Stimulated activated CD4-positive, alpha-beta T cell treated with anti-CD3 and anti-CD28 coated beads, Interleukin-4, amount 100 ng/mL, for 48 hours (primary cell): ENCODE measurements around the gene DIS3L2.
"Not testable (repeated sequence)": the region's sequence is repeated elsewhere in the genome, so short reads cannot be mapped to it uniquely, and the experiment has no call there.

Source experiments
- DNase-seq, 2 donors: peaks; one replicate each; pipeline ENCODE4 v3.0.0-alpha.2; 2020; ENCODE audit warnings: low read depth in 2 of 2

Gene DIS3L2

DNA sequence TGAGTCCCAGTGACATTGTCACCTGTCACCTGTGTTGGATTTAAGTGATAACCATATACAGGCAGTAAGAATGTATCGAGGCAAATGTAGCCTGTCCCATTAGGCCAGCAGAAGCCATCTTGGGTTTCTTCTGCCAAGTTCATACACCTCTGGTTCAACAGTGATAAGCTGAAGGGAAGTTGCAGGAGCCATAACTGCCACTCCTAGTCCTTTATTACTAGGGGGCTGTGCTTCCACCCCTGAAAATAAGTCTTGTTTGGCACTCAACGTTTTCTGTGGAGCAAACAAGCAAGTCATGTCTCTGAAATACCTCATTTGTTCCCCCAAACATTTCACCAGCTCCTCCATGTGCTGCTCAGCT, 358.9 kb downstream of the DIS3L2 start:
- no peak for DNase-seq

DNA sequence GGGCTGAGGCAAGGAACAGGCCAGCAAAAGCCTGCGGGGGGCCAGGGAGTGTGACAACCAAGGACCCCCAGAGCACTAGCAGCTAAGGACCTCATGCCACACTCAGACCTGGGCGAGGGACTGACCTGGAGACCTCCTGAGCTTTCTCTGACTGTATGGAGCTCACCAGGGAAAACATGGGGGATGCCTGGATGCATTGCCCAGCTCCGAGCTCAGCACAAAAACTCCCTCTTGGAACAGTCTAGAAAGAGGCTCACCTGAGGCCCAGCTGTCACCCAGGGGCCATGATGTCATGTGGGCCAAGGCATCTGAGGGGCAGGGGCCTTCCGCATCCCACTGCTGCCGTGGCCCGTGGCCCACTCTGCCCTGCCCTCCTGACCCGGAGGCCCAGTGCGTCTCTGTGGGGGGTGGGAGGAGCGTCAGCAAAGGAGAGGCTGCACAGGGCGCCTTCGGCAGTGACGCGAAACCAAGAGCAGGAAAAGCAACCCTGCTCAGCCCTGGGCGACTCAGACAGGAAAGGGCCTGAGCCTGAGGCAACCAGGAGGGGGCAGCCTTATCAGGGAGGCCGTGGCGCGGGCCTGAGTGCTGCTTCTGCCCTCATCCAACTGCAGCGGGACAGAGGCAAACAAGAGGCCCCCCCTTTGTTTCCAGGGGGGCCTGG, 359.8 kb downstream of the DIS3L2 start:
- peak; percentile 59 to 60 for DNase-seq

- no peak for DNase-seq
Measured at GRCh38 chr2:232321817-232322559, 360.5 kb downstream of the DIS3L2 start.

DNA sequence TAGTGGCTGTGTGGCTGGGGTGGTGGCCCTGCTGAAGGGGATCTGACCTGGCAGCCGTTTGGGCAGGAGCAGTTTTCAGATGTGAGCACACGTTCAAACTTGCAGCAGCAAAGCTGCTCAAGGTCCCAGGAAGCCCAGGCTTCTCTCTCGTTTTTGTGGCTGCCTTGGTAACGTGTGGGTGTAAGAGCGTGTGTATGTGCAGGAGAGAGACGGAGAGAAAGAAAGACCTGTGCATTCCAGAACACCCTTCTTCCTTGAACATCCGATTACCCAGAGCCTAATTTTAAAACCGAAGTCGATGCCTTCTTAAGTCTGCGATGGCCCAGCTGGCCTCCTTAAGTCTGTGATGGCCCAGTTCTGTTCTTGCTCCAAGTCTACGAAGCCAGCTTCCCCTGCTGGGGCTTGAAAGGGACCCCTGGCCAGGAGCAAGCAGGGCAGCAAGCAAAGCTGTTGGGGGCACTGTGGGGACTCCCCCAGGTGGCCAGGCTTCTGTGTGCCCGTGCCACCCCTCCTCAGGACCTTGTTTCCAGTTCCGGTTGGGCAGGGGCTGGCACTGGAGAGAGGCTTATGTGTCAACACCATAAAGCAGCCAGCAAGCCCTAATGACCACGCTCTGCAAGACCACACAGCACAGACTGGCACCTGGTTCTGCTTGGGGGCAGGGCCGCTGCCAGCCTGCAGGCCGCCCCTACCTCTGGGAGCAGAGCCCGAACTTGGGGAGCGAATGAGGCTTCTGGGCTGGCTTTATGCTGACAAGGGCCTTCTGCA, 361.2 kb downstream of the DIS3L2 start:
- DNase-seq: no peak

GRCh38 chr2:232323328-232323650, 361.8 kb downstream of the DIS3L2 start:
- DNase-seq: no peak

GRCh38 chr2:232323967-232324366, 362.5 kb downstream of the DIS3L2 start:
- DNase-seq: not testable (repeated sequence)

- DNase-seq: no peak
Measured at GRCh38 chr2:232324778-232325177, 363.3 kb downstream of the DIS3L2 start.

DNA sequence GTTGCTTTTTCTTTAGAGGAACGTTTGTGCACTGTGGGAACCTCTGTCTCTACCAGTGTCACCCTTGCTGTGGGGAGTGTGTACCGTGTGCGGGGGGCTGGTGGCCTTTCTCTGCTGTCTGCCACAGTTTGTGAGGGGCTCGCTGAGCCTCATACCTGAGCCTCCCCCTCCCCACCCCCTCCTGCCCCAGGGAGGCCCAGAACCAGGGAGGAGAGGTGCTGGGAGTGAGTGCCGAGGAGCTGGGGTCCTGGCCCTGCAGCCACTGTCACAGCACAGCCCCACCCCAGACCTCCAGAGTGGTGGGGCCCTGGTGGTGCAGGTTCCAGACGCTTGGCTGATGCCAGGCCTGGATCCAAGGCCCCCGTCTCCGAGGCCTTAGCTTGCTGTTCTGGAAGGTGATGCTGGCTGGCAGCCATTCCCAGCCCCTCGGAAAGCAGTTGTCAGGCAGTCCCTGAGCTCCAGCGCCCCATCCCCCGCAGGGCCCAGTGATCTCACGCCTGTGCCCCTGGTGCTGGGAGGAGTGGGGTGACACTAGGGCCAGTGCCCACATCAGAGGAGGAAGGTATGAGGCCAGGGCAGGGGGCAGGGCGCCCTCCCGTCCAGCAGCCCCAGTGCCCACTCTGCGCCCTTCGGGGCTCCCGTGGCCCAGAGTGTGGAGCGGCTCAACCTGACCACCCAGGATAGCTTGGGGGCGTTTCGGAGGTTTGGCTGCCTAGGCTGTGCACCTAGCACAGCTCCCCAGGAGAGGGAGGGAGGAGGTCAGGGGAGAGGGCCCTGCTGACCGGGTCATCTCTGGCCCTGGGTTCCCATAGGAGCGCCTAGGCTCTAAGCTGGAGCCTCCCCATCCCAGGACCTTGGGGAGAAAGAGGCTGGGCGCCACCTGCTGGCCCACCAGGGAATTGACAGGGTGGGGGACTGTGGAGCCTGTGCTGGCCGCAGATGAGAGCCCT, 364.1 kb downstream of the DIS3L2 start:
- peak; percentile 30 to 35 for DNase-seq

DNA sequence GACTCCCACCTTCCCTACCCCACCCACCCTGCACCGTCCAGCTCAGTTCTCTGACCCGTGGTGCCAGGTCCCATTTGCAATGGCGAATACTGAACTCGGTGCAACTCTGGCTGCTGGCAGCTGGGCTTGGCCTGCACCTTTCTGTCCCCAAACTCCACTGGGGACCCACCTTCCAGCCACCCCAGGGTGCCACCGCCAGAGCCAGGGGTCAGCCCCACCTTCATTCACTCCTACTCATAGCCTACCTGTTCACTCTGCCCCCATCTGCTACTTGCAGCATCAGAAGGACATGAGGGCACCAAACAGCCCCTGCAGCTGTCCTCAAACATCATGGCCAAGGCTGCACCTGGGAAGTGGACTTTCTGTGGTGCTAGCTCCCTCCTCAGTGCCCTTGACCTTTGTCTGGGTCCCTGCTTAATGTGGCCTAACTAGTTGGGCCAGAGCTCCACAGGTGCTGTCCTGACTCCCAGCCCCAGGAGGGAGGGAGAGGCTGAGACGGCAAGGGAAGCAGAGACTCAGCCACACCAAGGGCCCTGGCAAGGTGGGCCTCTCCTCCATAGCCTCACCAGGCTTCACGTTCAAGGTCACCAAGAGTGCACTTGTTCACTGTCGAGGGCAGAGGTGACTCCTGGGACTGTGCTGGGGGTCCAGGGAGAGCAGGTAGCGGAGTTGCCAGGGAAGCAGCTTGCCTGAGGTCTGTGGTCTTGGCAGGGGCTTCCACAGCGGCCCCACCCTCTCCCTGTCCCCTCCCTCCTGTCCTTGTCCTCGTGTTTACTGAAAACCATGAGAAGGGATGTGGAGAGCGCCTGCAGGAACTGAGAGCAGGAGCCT, 365.0 kb downstream of the DIS3L2 start:
- DNase-seq: not testable (repeated sequence)

DNA sequence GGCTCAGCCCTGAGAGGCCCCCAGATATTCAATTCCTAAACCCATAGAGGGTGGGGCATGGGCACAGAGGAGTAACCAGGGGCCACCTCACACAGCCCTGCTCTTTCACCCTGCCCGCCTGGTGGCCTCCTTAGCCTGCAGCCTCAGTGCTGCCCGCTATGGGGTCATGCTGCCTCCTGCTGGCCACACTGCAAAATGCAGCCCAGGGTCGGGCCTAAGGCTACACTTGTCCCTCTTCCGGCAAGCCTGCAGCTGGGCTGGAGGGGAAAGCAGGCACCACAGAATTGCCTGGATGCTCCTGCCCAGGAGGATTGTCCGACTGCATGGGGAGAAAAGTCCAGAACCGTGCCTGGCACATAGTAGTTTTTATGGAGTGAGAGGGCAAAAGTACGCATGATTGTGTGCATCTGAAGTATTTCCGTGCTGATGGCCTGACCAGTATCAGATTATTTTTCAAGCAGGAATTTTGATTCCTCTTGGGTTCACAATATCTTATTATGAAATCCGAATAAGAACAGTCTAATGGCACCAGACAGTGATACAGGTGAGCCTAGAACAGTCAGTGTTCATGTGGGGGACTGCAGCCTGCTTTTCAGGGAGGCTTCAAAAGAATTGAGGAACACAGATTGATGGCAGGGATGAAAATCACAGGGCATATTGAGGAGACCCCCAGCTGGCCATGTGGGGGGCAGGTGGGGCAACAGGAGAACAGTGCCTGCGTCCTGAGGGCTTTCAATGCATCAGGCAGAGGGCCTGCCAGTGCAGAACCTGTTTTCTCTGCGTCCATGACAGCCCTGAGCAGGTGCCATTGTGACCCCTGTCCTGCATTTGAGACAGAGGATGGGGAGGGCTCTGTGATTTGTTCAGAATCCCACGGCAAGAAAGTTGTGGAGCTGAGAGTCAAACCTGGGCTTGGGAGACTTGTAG, 365.9 kb downstream of the DIS3L2 start:
- peak; percentile 76 to 90 for DNase-seq

DNA sequence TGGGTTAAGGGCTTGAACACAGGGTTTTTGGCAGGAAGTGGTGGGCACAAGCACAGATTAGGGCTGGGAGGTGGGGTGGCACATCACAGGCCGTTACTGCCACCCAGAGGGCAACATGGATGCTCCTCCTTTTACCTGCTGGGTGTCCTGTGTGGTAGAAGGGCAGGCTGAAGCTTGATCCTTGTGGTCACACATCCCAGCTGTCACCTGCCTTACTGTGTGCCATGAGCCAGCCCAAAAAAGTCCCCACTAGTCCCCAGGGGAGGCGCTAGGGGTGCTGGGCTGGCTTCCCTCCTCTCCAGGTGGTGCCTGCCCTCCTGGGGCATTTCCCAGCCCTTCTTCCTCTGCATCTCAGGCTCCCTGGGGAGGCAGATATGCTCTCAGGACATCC, 366.5 kb downstream of the DIS3L2 start:
- DNase-seq: no peak

- DNase-seq: no peak
Measured at GRCh38 chr2:232328516-232329460, 367.3 kb downstream of the DIS3L2 start.

- DNase-seq: no peak
Measured at GRCh38 chr2:232329716-232330067, 368.2 kb downstream of the DIS3L2 start.

DNA sequence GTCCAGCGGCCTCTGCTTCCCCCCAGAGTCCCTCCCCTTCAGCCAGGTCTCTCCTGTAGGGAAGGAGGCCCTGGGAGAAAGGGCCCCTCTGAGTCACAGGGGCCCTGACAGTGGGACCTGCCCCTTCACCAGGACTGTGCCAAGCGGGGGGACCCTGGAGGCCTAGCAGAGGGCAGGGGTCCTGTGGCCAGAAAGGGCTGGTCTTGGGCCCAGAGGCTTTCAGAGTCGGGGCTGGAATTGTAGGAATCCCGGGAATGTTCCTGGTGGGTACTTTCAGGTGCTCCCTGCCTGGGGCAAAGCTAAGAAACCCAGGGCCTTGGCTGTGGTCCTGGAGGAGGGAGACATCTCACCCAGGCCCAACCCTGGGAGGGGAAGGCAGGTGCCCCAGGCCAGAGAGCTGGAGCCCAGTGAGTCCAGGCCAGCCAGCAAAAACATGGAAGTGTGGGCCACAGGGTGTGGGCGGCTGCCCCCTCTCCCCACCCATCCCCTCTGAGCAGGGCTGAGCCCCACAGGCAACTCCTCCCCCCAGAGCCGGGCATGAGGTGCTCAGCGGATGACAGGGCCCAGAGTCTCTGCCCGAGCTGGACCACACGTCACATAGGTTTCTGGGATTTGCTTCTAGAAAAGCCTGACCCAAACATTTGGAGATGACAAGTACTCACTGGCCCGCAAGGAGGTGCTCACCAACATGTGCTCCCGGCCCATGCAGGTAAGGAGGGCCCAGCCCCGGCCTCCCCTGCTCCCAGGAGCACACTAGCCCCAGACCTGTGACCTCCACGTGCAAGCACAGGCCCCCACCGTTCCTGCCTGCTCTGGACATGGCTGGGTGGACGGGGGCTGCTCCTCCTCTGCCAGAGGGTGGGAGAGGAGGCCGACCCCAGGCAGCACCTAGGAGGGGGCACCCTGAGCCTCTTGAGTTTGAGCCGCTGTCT, 368.8 kb downstream of the DIS3L2 start:
- no peak for DNase-seq

GRCh38 chr2:232331061-232331460, 369.5 kb downstream of the DIS3L2 start:
- not testable (repeated sequence) for DNase-seq

GRCh38 chr2:232331641-232332040, 370.1 kb downstream of the DIS3L2 start:
- DNase-seq: not testable (repeated sequence)

- not testable (repeated sequence) for DNase-seq
Measured at GRCh38 chr2:232332244-232332939, 370.9 kb downstream of the DIS3L2 start.
